22Rv1 (cell line): ENCODE data around the gene KIF26B.

Experiments
- H3K27ac ChIP-seq: fragments of 450-650 bp; 2 replicates; pipeline ENCODE4 v1.5.1; 2017
- ZFX ChIP-seq: fragments of 450-650 bp; IDR thresholded peaks from 2 replicates; pipeline ENCODE4 v1.6.1; 2017; ENCODE audit warnings: antibody characterized with exemption, borderline replicate concordance
- TF ChIP-seq, protein P1 (sequence below): fragments of 450-650 bp; IDR thresholded peaks from 2 replicates; pipeline ENCODE4 v1.5.1; 2017; ENCODE audit warnings: mild to moderate bottlenecking

Gene KIF26B

DNA sequence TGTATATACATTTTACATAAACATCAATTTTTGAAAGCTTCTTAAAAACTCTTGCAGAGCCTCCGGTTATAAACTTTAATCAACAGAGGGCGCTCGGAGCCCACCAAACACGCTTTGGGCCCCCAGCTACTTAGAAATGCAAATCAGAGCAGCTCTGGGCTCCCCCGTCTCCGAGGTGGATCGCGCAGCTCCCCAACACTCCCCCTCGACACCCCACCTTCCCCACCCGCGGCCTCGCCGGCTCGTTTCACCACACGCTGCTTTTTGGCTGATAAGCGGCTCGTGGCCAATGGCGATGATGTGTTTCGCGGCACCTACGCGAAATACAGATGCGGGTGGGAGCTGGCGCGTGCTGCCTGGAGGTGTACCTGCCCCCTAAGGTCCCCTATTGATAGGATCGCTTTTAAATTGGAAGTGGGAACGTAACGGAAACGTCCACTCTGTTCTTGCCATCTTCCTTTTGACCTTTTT lies 1.7 kb upstream of the KIF26B start:
- TF ChIP-seq, protein P1, sequence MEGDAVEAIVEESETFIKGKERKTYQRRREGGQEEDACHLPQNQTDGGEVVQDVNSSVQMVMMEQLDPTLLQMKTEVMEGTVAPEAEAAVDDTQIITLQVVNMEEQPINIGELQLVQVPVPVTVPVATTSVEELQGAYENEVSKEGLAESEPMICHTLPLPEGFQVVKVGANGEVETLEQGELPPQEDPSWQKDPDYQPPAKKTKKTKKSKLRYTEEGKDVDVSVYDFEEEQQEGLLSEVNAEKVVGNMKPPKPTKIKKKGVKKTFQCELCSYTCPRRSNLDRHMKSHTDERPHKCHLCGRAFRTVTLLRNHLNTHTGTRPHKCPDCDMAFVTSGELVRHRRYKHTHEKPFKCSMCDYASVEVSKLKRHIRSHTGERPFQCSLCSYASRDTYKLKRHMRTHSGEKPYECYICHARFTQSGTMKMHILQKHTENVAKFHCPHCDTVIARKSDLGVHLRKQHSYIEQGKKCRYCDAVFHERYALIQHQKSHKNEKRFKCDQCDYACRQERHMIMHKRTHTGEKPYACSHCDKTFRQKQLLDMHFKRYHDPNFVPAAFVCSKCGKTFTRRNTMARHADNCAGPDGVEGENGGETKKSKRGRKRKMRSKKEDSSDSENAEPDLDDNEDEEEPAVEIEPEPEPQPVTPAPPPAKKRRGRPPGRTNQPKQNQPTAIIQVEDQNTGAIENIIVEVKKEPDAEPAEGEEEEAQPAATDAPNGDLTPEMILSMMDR: peak; percentile 91
- TF ChIP-seq ZFX: no peak
- no peak overlapping the region for H3K27ac ChIP-seq

DNA sequence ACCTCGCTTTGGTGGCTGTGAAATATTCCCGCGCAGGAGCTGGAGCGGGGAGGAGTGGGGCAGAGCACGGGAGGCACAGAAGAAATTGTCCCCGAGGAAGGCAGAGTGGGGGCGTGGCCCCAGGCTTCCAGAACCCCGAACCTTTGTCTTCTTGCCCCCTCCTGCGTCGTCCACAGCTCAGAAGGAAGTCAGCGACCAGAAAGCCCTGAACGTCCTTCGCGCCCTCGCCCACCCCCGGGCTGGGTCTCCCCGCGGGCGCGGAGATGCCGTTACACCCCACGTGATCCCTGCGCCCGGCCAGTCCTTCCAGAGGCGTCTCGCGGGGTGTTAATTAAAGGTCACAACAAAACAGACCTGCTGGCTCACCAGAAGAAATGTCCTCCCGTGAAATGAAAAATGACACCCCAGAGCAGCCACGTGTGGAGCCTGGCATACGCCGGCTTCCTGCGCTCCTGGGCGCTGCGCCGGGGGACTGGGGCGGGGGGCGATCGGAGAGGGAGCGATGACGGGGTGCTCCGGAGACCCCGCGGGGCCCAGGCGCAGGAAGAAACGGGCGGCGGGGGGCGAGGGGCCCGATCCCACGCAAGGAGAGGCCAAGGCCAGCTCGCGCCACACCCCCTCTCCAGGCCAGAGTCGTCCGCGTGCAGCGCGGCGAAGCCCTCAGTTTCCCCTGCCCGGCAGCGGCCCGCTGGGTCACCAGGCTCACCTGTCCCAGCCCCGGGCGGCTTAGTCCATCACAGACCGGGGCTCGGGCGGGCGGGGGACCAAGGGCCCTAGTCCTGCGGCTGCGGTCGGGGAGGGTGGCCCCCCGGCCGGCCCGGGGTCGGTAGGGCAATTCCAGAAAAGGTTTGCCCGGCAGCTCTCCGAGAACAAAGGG lies 995 bp upstream of the KIF26B start:
- TF ChIP-seq, protein P1: no peak
- no peak for TF ChIP-seq ZFX
- no peak overlapping the region for H3K27ac ChIP-seq

DNA sequence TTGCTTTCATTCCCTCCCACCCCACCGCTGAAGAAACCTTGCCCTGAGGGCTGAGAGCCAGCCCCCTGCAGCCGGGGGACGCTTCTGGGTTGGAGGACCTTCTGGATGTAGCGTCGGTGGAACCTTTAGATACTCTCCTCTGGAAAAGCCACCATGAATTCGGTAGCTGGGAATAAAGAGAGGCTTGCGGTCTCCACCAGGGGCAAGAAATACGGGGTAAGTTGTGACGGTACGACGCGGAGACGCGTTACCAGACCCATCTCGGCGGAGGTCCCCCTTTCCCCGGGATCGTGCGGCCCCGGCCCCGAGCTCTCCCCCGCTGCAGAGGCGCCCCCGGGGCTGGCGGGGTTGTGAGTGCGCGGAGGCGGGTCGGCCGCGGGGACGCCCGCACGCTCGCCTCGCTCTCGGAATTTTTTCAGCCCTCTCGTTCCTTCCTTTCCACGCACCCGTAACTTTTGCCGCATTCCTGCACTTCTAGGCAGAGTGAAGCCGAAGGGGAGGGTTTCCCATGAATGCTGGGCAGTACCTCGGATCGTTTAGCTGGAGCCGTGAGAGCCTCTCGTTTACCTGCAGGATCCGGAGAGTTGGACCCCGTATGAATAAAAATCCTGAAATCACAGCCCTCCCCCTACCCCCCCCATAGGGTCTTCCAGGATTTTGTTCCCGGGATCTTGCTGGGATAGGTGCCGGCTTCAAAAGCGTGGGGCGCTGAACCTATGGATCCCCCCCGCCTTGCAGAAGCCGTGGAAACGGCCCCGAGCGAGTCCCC lies 671 bp downstream of the KIF26B start:
- no peak overlapping the region for H3K27ac ChIP-seq
- TF ChIP-seq ZFX: no peak
- TF ChIP-seq, protein P1: no peak

DNA sequence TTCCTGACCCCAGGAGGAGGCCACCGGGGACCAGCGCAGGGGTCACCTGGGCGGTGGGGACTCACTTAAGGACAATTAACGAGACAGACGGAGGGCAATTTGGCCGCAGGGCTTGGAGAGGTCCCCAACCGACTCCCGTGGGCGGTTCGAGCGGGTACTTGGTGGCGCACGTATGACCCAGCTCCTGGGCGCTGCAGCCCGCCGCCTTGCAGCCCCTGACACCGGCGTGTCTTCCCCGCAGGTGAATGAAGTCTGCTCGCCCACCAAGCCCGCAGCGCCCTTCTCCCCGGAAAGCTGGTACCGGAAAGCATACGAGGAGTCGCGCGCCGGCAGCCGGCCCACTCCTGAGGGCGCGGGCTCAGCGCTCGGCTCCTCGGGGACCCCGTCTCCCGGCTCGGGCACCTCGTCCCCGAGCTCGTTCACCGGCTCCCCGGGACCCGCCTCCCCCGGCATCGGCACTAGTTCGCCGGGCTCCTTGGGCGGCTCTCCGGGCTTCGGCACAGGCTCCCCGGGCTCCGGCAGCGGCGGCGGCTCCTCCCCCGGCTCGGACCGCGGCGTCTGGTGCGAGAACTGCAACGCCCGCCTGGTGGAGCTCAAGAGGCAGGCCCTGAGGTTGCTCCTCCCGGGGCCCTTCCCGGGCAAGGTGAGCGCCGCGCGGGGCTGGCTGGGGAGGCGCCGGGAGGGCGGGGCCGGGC lies 1.4 kb downstream of the KIF26B start:
- no peak overlapping the region for H3K27ac ChIP-seq
- TF ChIP-seq, protein P1: peak; percentile 98
- no peak for TF ChIP-seq ZFX

DNA sequence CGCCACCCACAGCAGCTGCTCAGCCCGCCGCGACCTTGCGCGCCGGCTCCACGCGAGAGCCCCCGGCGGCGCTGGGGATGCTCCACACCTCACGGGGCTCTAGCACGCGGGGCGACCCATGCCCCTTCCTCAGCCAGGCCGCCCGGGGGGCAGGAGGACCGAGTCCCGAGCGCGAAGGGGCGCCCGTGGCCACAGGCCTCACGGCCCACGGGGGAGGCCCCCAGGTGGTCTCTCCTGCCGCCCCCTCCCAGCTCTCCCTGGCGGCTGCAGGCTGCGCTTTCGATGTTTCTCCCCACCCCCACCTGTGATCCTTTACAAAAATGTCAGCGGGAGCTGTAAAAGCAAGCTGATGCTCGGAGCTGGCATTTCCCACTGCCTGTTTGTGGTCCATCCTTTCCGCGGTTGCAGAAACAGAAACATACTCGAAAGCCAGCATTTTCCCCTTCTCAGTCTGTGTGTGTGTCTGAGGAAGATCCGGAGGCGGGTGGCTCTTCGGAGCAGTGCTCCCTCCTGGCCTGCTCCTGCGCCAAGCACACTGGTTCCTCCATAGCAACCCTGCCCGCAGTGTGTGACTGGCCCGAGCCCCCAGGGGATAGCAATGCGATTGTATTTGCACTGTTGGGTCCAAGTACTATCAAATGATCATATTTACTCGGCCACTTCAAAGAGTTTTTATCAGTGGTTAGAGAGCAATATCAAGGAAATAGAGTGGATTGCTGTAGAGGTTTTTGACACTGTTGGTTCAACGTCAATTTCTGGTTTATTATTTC lies 2.1 kb downstream of the KIF26B start:
- TF ChIP-seq, protein P1: peak; percentile 74
- no peak for TF ChIP-seq ZFX
- H3K27ac ChIP-seq: no peak overlapping the region

DNA sequence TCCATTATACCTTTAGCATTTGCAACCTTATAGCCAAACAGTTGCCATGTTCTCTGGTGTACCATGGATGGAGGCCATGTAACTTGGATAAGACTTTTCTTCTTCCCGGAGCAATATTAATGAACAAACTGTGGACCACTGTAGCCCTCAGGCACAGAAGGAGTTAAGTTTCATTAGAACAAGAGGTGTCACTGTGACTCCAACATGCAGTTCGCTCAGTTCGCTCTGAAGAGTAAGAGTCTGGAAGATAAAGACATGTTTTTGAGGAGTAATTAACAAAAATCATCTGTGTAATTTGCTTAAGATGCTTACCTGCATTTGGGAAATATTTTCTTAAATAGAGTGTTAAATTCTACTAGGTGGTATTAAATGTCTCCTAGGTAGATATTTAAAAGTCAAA lies 4.1 kb downstream of the KIF26B start:
- H3K27ac ChIP-seq: no peak overlapping the region
- TF ChIP-seq, protein P1: no peak
